ENCODE data around the gene WDR43. TPM values are rescaled to one million over a fixed set of nuclear protein-coding genes. Genes with fewer than 3 reads are reported as not detected.

WDR43 gene
- total and polyA plus RNA-seq, 9 of the 15 experiments (the other 6 are each of a cell fraction or from before 2014, with no cell fraction given) = 34.6 to 197 (median 105) TPM

GRCh38 chr2:28895189-28895893, 874 bp downstream of the WDR43 start:
- Histone ChIP-seq H3K27me3 (ENCODE audit: control insufficient read depth in 2 of 2, insufficient read depth in 2 of 2, low read length in 2 of 2) (no peaks in the 10 kb centered on the region), H3K27ac (ENCODE audit: extremely low read depth, low read depth, low read length) (peak overlapping the region; percentile 97), H3K79me2 (ENCODE audit: control insufficient read depth, insufficient read depth, low read length) (peaks cover 60% of the 10 kb centered on the region), H3K4me1 (replicated peaks in 1 of 2; ENCODE audit: control insufficient read depth in 2 of 2, insufficient read depth in 2 of 2, low read length in 2 of 2) (peaks cover 7 to 21% of the 10 kb centered on the region in 2 experiments; a peak in 4 of 5 replicates), H2AFZ (ENCODE audit: low read depth, low read length) (peak overlapping the region; percentile 87), H3K9me1 (ENCODE audit: control insufficient read depth, insufficient read depth, low read length) (no peaks in the 10 kb centered on the region), H3K9me3 (replicated peaks; ENCODE audit: control insufficient read depth, insufficient read depth, low read depth, low read length) (no peaks in the 10 kb centered on the region), H3K4me3 (peak overlapping the region; percentile 94), H4K20me1 (replicated peaks; ENCODE audit: control insufficient read depth, insufficient read depth, low read length) (peaks cover 28% of the 10 kb centered on the region), H3K9ac (ENCODE audit: insufficient read depth in 1 of 2, low read depth in 2 of 2, low read length in 2 of 2) (peak overlapping the region; percentile 98 to 100), H3K36me3 (ENCODE audit: control insufficient read depth, insufficient read depth, low read length) (peaks cover 43% of the 10 kb centered on the region), H3K4me2 (ENCODE audit: insufficient read depth, low read length) (peak overlapping the region; percentile 98)
- POLR2A ChIA-PET = interaction anchor here (1.1 to 3.6 kb wide), 7 partner anchors 9 to 143 kb away, joined by 3 to 30 read pairs (median 9); partner anchors contain the start of genes PPP1CB and TRMT61B
- in situ Hi-C loops (cut with MboI) = no loop called here
- FAIRE-seq = peak; percentile 77
- BruUV-seq (replicated peaks) = no TSS peak
- intact Hi-C loops (cut with micrococcal nuclease) = loop anchor here (2.0 to 5.0 kb wide), 2 partner anchors 25 to 68 kb away; partner anchors contain the start of gene TRMT61B
- CTCF ChIA-PET (ENCODE audit: low intra/inter-chr PET ratio) = no interaction called here
- ATAC-seq = peak; percentile 71
- peak in 2 of 4 experiments; percentile 72 to 73 for DNase-seq (ENCODE audit: extremely low read depth in 1 of 4, low spot score in 3 of 4)
- WGBS (ENCODE audit: insufficient coverage, low coverage, missing lambda C conversion rate) = under 1% methylated on average over 19 of the region's 19 CpGs
- no peak for TF ChIP-seq ZNF57 (CRISPR knock-in tag; IDR thresholded peaks at IDR 0.05)
- no peak for TF ChIP-seq XRCC5 (IDR thresholded peaks at IDR 0.05; ENCODE audit: low read depth, low read length)
- TF ChIP-seq SFPQ (IDR thresholded peaks at IDR 0.05; ENCODE audit: low read depth, low read length) = no peak
- TF ChIP-seq SIN3B (IDR thresholded peaks at IDR 0.05; ENCODE audit: low read depth) = no peak
- TF ChIP-seq JUN (IDR thresholded peaks at IDR 0.05; ENCODE audit: borderline replicate concordance, low read depth, low read length) = no peak
- no peak for TF ChIP-seq JUN (CRISPR knock-in tag; IDR thresholded peaks at IDR 0.05; ENCODE audit: borderline replicate concordance)
- TF ChIP-seq ZBTB8A (IDR thresholded peaks at IDR 0.05; ENCODE audit: partially characterized antibody) = no peak
- TF ChIP-seq SNIP1 (IDR thresholded peaks at IDR 0.05; ENCODE audit: low read depth) = no peak
- no peak for TF ChIP-seq U2AF2 (optimal IDR thresholded peaks at IDR 0.05; ENCODE audit: low read depth, low read length)
- peak in 1 of 2 experiments; percentile 21; a peak in 1 of 4 replicates for TF ChIP-seq FOXK2 (conservative IDR thresholded peaks at IDR 0.05 in 1 of 2, IDR thresholded peaks at IDR 0.05 in 1 of 2; ENCODE audit: low read depth in 2 of 2)
- TF ChIP-seq DMBX1 (CRISPR knock-in tag; IDR thresholded peaks at IDR 0.05; ENCODE audit: borderline replicate concordance) = no peak
- no peak for TF ChIP-seq ZNF449 (CRISPR knock-in tag; IDR thresholded peaks at IDR 0.05)
- TF ChIP-seq NFE2L1 (tag; IDR thresholded peaks at IDR 0.05; ENCODE audit: borderline replicate concordance, low read depth) = no peak
- no peak for TF ChIP-seq BCLAF1 (IDR thresholded peaks at IDR 0.05; ENCODE audit: borderline replicate concordance in 1 of 2, control insufficient read depth in 1 of 2, low read depth in 2 of 2, low read length in 1 of 2)
